Activated naive CD8-positive, alpha-beta T cell treated with anti-CD3 and anti-CD28 coated beads for 36 hours (primary cell): ENCODE measurements around the gene COQ8B. TPM values are rescaled to one million over a fixed set of nuclear protein-coding genes. Genes with fewer than 3 reads are reported as not detected.
"Not testable (repeated sequence)": the region's sequence is repeated elsewhere in the genome, so short reads cannot be mapped to it uniquely, and the experiment has no call there.

Experiments
- DNase-seq: peaks from one replicate; pipeline ENCODE4 v3.0.0; 2021
- H3K27ac Mint-ChIP-seq: one replicate; pipeline ENCODE4 v1.8.0; 2022; ENCODE audit warnings: mild to moderate bottlenecking, moderate library complexity, mixed read lengths
- H3K27me3 Mint-ChIP-seq: one replicate; pipeline ENCODE4 v1.8.0; 2022; ENCODE audit warnings: mild to moderate bottlenecking, mixed read lengths
- H3K36me3 Mint-ChIP-seq: one replicate; pipeline ENCODE4 v1.8.0; 2021; ENCODE audit warnings: mild to moderate bottlenecking, mixed read lengths
- H3K4me1 Mint-ChIP-seq: one replicate; pipeline ENCODE4 v1.8.0; 2021; ENCODE audit warnings: mixed read lengths
- H3K4me3 Mint-ChIP-seq: one replicate; pipeline ENCODE4 v1.8.0; 2022; ENCODE audit warnings: mild to moderate bottlenecking, moderate library complexity, mixed read lengths
- H3K9me3 Mint-ChIP-seq: one replicate; pipeline ENCODE4 v1.8.0; 2022; ENCODE audit warnings: mixed read lengths
- total RNA-seq, 2 experiments: library from RNA; stranded (reverse); gene quantifications; one replicate each; pipeline ENCODE4 v1.2.3, GENCODE V29; 2021

Gene COQ8B
- total RNA-seq, 2 experiments from 2014 or later = 18.9 to 25.3 TPM

- H3K36me3 Mint-ChIP-seq = no peaks in the 10 kb centered on the region
- peaks cover 3% of the 10 kb centered on the region for H3K27me3 Mint-ChIP-seq
- no peak overlapping the region for H3K27ac Mint-ChIP-seq
- no peak overlapping the region for H3K4me3 Mint-ChIP-seq
- peaks cover 17% of the 10 kb centered on the region for H3K4me1 Mint-ChIP-seq
- DNase-seq = no peak
- no peaks in the 10 kb centered on the region for H3K9me3 Mint-ChIP-seq
Measured at GRCh38 chr19:40661616-40662015, 55.1 kb downstream of the COQ8B start.

GRCh38 chr19:40659566-40659965 lies 57.1 kb downstream of the COQ8B start:
- no peak for DNase-seq
- Mint-ChIP-seq H3K4me1 (peaks cover 15% of the 10 kb centered on the region), H3K9me3 (no peaks in the 10 kb centered on the region), H3K27ac (no peak overlapping the region), H3K4me3 (no peak overlapping the region), H3K36me3 (no peaks in the 10 kb centered on the region), H3K27me3 (peaks cover 3% of the 10 kb centered on the region)

- H3K27ac Mint-ChIP-seq = no peak overlapping the region
- H3K4me1 Mint-ChIP-seq = peaks cover 15% of the 10 kb centered on the region
- H3K36me3 Mint-ChIP-seq = no peaks in the 10 kb centered on the region
Measured at GRCh38 chr19:40659116-40659515, 57.6 kb downstream of the COQ8B start.

GRCh38 chr19:40658031-40658430 lies 58.7 kb downstream of the COQ8B start:
- Mint-ChIP-seq H3K36me3 (no peaks in the 10 kb centered on the region), H3K4me1 (peaks cover 6% of the 10 kb centered on the region), H3K9me3 (no peaks in the 10 kb centered on the region), H3K27ac (no peak overlapping the region), H3K4me3 (no peak overlapping the region), H3K27me3 (peaks cover 3% of the 10 kb centered on the region)
- no peak for DNase-seq

More at GRCh38 chr19:40659116-40659515, 57.6 kb downstream of the COQ8B start:
- no peaks in the 10 kb centered on the region for H3K9me3 Mint-ChIP-seq
- peaks cover 3% of the 10 kb centered on the region for H3K27me3 Mint-ChIP-seq
- no peak overlapping the region for H3K4me3 Mint-ChIP-seq
- DNase-seq = no peak

- not testable (repeated sequence) for H3K27ac Mint-ChIP-seq, H3K4me1 Mint-ChIP-seq, DNase-seq, H3K27me3 Mint-ChIP-seq, H3K9me3 Mint-ChIP-seq, H3K4me3 Mint-ChIP-seq, H3K36me3 Mint-ChIP-seq
Measured at GRCh38 chr19:40655684-40656083, 61.0 kb downstream of the COQ8B start.

- not testable (repeated sequence) for H3K27me3 Mint-ChIP-seq, H3K9me3 Mint-ChIP-seq, H3K4me3 Mint-ChIP-seq, H3K27ac Mint-ChIP-seq, DNase-seq, H3K36me3 Mint-ChIP-seq, H3K4me1 Mint-ChIP-seq
Measured at GRCh38 chr19:40652303-40652702, 64.4 kb downstream of the COQ8B start.

- DNase-seq = no peak
Measured at GRCh38 chr19:40650749-40651305, 65.9 kb downstream of the COQ8B start.

GRCh38 chr19:40649903-40650675 lies 66.6 kb downstream of the COQ8B start:
- DNase-seq, H3K9me3 Mint-ChIP-seq, H3K27ac Mint-ChIP-seq, H3K36me3 Mint-ChIP-seq, H3K4me3 Mint-ChIP-seq, H3K4me1 Mint-ChIP-seq: not testable (repeated sequence)
- H3K27me3 Mint-ChIP-seq = peaks cover 15% of the 10 kb centered on the region

More at GRCh38 chr19:40650749-40651305, 65.9 kb downstream of the COQ8B start:
- Mint-ChIP-seq H3K27me3 (peaks cover 13% of the 10 kb centered on the region), H3K4me3 (no peak overlapping the region), H3K36me3 (no peaks in the 10 kb centered on the region), H3K27ac (no peak overlapping the region), H3K9me3 (no peaks in the 10 kb centered on the region), H3K4me1 (peaks cover 5% of the 10 kb centered on the region)

- Mint-ChIP-seq H3K9me3 (no peaks in the 10 kb centered on the region), H3K27me3 (peaks cover 21% of the 10 kb centered on the region), H3K4me1 (peaks cover 5% of the 10 kb centered on the region), H3K27ac (no peak overlapping the region), H3K4me3 (no peak overlapping the region), H3K36me3 (no peaks in the 10 kb centered on the region)
- DNase-seq = no peak
Measured at GRCh38 chr19:40646743-40647254, 69.9 kb downstream of the COQ8B start.

GRCh38 chr19:40642757-40643305 lies 73.9 kb downstream of the COQ8B start:
- Mint-ChIP-seq H3K4me1 (peaks cover 6% of the 10 kb centered on the region), H3K9me3 (no peaks in the 10 kb centered on the region)

GRCh38 chr19:40642051-40642706 lies 74.5 kb downstream of the COQ8B start:
- Mint-ChIP-seq H3K4me3 (no peak overlapping the region), H3K9me3 (no peaks in the 10 kb centered on the region), H3K27me3 (peaks cover 26% of the 10 kb centered on the region), H3K36me3 (no peaks in the 10 kb centered on the region), H3K4me1 (peaks cover 6% of the 10 kb centered on the region), H3K27ac (no peak overlapping the region)
- DNase-seq = no peak

More at GRCh38 chr19:40642757-40643305, 73.9 kb downstream of the COQ8B start:
- no peak overlapping the region for H3K27ac Mint-ChIP-seq
- DNase-seq = no peak
- no peak overlapping the region for H3K4me3 Mint-ChIP-seq
- peaks cover 26% of the 10 kb centered on the region for H3K27me3 Mint-ChIP-seq
- H3K36me3 Mint-ChIP-seq = no peaks in the 10 kb centered on the region

Other genes starting within 250 kb of the COQ8B start
- gene SPTBN4, start 249.9 kb downstream of the COQ8B start, total RNA-seq = 1 to 10 TPM; 1.1 to 2.9 TPM
- 10 to 100 TPM; 71.1 to 74.5 TPM for gene SHKBP1, start 140.0 kb downstream of the COQ8B start, total RNA-seq
- gene LTBP4, start 115.5 kb downstream of the COQ8B start, total RNA-seq = 100 to 1,000 TPM in 1 of 2 experiments, 10 to 100 TPM in 1; 99.3 to 102 TPM
- 10 to 100 TPM; 13.4 to 14.9 TPM for gene NUMBL, start 26.2 kb downstream of the COQ8B start, total RNA-seq
- gene ITPKC, start 226 bp upstream of the COQ8B start, total RNA-seq = 1 to 10 TPM; 3.8 to 4.1 TPM
- 10 to 100 TPM; 13.8 to 15.6 TPM for gene ACTMAP, start 33.6 kb upstream of the COQ8B start, total RNA-seq
- 100 to 1,000 TPM; 237 to 252 TPM for gene SNRPA, start 34.3 kb upstream of the COQ8B start, total RNA-seq
- not detected for gene MIA, start 58.6 kb upstream of the COQ8B start, total RNA-seq
- 10 to 100 TPM; 26.0 to 27.2 TPM for gene RAB4B, start 61.4 kb upstream of the COQ8B start, total RNA-seq
- gene EGLN2, start 82.3 kb upstream of the COQ8B start, total RNA-seq = 100 to 1,000 TPM in 1 of 2 experiments, 10 to 100 TPM in 1; 97.2 to 100 TPM
- under 1 TPM in 1 of 2 experiments, not detected in 1; 0.27 TPM for gene CYP2A6, start 133.6 kb upstream of the COQ8B start, total RNA-seq
- gene CYP2A7, start 165.3 kb upstream of the COQ8B start, total RNA-seq = not detected